ENCODE data around the gene SMYD3. TPM values are rescaled to one million over a fixed set of nuclear protein-coding genes. Genes with fewer than 3 reads are reported as not detected.
A peak's percentile ranks its signal among the peaks of the same experiment; 100 is the strongest.

SMYD3 gene
- total and polyA plus RNA-seq, 2 donors (not counting 3 experiments of a cell fraction or from before 2014, with no cell fraction given), result 16.0 to 32.1 TPM

- POLR2A ChIA-PET, result no interaction called here
- Histone ChIP-seq H3K9me3 (replicated peaks; ENCODE audit: control insufficient read depth, insufficient read depth, low read length) (no peaks in the 10 kb centered on the region), H2AFZ (ENCODE audit: low read depth, low read length) (no peak overlapping the region), H3K27ac (ENCODE audit: insufficient read depth, low read depth, low read length) (no peak overlapping the region), H3K4me2 (ENCODE audit: insufficient read depth, low read length) (no peak overlapping the region), H3K27me3 (ENCODE audit: control insufficient read depth in 2 of 2, insufficient read depth in 2 of 2, low read length in 2 of 2) (no peaks in the 10 kb centered on the region), H3K9ac (replicated peaks; ENCODE audit: extremely low read depth, insufficient read depth, low read length) (no peak overlapping the region), H4K20me1 (replicated peaks; ENCODE audit: control insufficient read depth, extremely low read depth, insufficient read depth, low read length) (no peaks in the 10 kb centered on the region), H3K79me2 (ENCODE audit: control insufficient read depth, insufficient read depth, low read length) (no peaks in the 10 kb centered on the region), H3K36me3 (ENCODE audit: control insufficient read depth in 2 of 2, extremely low read depth in 1 of 2, insufficient read depth in 2 of 2, low read length in 2 of 2) (no peaks in the 10 kb centered on the region), H3K9me1 (replicated peaks; ENCODE audit: control insufficient read depth, extremely low read depth, insufficient read depth, low read length) (no peaks in the 10 kb centered on the region), H3K4me1 (ENCODE audit: control insufficient read depth, extremely low read depth, insufficient read depth, low read length) (no peaks in the 10 kb centered on the region), H3K4me3 (replicated peaks in 1 of 3; ENCODE audit: insufficient read depth in 1 of 3, low read depth in 1 of 3, low read length in 3 of 3) (no peak overlapping the region)
- dilution Hi-C loops (cut with MboI; ENCODE audit: extremely low pct_ligation_motif_present, low sequenced_read_pairs), result no loop called here
- intact Hi-C loops (cut with micrococcal nuclease), result no loop called here
- no peak for DNase-seq (ENCODE audit: low read depth, low spot score)
- no TSS peak for BruUV-seq (replicated peaks)
- FAIRE-seq, result no peak
- TF ChIP-seq FOS (IDR thresholded peaks at IDR 0.05; ENCODE audit: borderline replicate concordance, insufficient read depth, low read length), result no peak
- CTCF ChIA-PET, result interaction anchor here (1.0 to 1.4 kb wide), 3 partner anchors 8 to 1330 kb away, joined by 3 to 5 read pairs (median 3); no protein-coding TSS in a partner anchor
These were observed 23.5 kb downstream of the SMYD3 start for GRCh38 chr1:246483569-246483933.

- no peaks in the 10 kb centered on the region for H4K20me1 ChIP-seq (replicated peaks; ENCODE audit: control insufficient read depth, extremely low read depth, insufficient read depth, low read length)
- intact Hi-C loops (cut with micrococcal nuclease), result no loop called here
- no peaks in the 10 kb centered on the region for H3K4me1 ChIP-seq (ENCODE audit: control insufficient read depth, extremely low read depth, insufficient read depth, low read length)
- no peak overlapping the region for H2AFZ ChIP-seq (ENCODE audit: low read depth, low read length)
- dilution Hi-C loops (cut with MboI; ENCODE audit: extremely low pct_ligation_motif_present, low sequenced_read_pairs), result no loop called here
- no peaks in the 10 kb centered on the region for H3K79me2 ChIP-seq (ENCODE audit: control insufficient read depth, insufficient read depth, low read length)
- FAIRE-seq, result no peak
- no peaks in the 10 kb centered on the region for H3K36me3 ChIP-seq (ENCODE audit: control insufficient read depth in 2 of 2, extremely low read depth in 1 of 2, insufficient read depth in 2 of 2, low read length in 2 of 2)
- H3K4me3 ChIP-seq (replicated peaks in 1 of 3; ENCODE audit: insufficient read depth in 1 of 3, low read depth in 1 of 3, low read length in 3 of 3), result no peak overlapping the region
- ChIA-PET CTCF (interaction anchor here (0.8 to 1.4 kb wide), 4 partner anchors 9 to 1330 kb away, joined by 3 to 5 read pairs (median 3); no protein-coding TSS in a partner anchor), POLR2A (no interaction called here)
- H3K9ac ChIP-seq (replicated peaks; ENCODE audit: extremely low read depth, insufficient read depth, low read length), result no peak overlapping the region
- no peak overlapping the region for H3K4me2 ChIP-seq (ENCODE audit: insufficient read depth, low read length)
- H3K27ac ChIP-seq (ENCODE audit: insufficient read depth, low read depth, low read length), result no peak overlapping the region
- H3K9me3 ChIP-seq (replicated peaks; ENCODE audit: control insufficient read depth, insufficient read depth, low read length), result no peaks in the 10 kb centered on the region
- H3K9me1 ChIP-seq (replicated peaks; ENCODE audit: control insufficient read depth, extremely low read depth, insufficient read depth, low read length), result no peaks in the 10 kb centered on the region
- TF ChIP-seq POLR2A (IDR thresholded peaks at IDR 0.05; ENCODE audit: low read depth, low read length) (no peak), MAX (IDR thresholded peaks at IDR 0.05; ENCODE audit: insufficient read depth, insufficient read length) (no peak), CTCF (IDR thresholded peaks at IDR 0.05; ENCODE audit: extremely low read depth in 1 of 2, insufficient read depth in 1 of 2, low read depth in 1 of 2, low read length in 2 of 2) (no peak), FOS (IDR thresholded peaks at IDR 0.05; ENCODE audit: borderline replicate concordance, insufficient read depth, low read length) (no peak), GATA2 (IDR thresholded peaks at IDR 0.05; ENCODE audit: insufficient read depth, insufficient read length, low read depth, low read length) (no peak), JUN (IDR thresholded peaks at IDR 0.05; ENCODE audit: borderline replicate concordance, insufficient read depth, insufficient read length, low read depth) (no peak), EZH2 (IDR thresholded peaks at IDR 0.05; ENCODE audit: borderline replicate concordance, low read depth, low read length, severe bottlenecking) (no peak), POLR2AphosphoS5 (IDR thresholded peaks at IDR 0.05; ENCODE audit: insufficient read depth, low read depth, low read length) (no peak), MYC (IDR thresholded peaks at IDR 0.05; ENCODE audit: low read depth, low read length) (no peak)
- BruUV-seq (replicated peaks), result no TSS peak
- peak; percentile 33 for DNase-seq (ENCODE audit: low read depth, low spot score)
- no peaks in the 10 kb centered on the region for H3K27me3 ChIP-seq (ENCODE audit: control insufficient read depth in 2 of 2, insufficient read depth in 2 of 2, low read length in 2 of 2)
These were observed 24.1 kb downstream of the SMYD3 start for GRCh38 chr1:246482805-246483568.
